BLaER1 treated with 17β-estradiol and CSF1 and Interleukin-3, amounts not matched to agents 10 nM and 100 nM (cell line): ENCODE results near the gene CYP27C1.

Experiments
- H3K27ac ChIP-seq, 11 experiments: shearing (Covaris generic); formaldehyde crosslinking; 2 replicates each; pipeline ENCODE4 v1.8.1; 2022
- H3K27me3 ChIP-seq, 11 experiments: shearing (Covaris generic); formaldehyde crosslinking; 2 replicates each; pipeline ENCODE4 v1.8.1; 2022
- H3K36me3 ChIP-seq, 11 experiments: shearing (Covaris generic); formaldehyde crosslinking; 2 replicates each; pipeline ENCODE4 v1.8.1; 2022
- H3K4me1 ChIP-seq, 10 experiments: shearing (Covaris generic); formaldehyde crosslinking; 2 replicates each; pipeline ENCODE4 v1.8.1; 2022
- H3K4me2 ChIP-seq, 11 experiments: shearing (Covaris generic); formaldehyde crosslinking; 2 replicates each; pipeline ENCODE4 v1.8.1; 2022
- H3K4me3 ChIP-seq, 10 experiments: shearing (Covaris generic); formaldehyde crosslinking; 2 replicates each; pipeline ENCODE4 v1.8.1; 2022
- H3K9ac ChIP-seq, 11 experiments: shearing (Covaris generic); formaldehyde crosslinking; 2 replicates each; pipeline ENCODE4 v1.8.1; 2022
- H3K9me3 ChIP-seq, 11 experiments: shearing (Covaris generic); formaldehyde crosslinking; replicated peaks in 1 of 11; 2 replicates each; pipeline ENCODE4 v1.8.1; 2022
- H4K20me1 ChIP-seq, 11 experiments: shearing (Covaris generic); formaldehyde crosslinking; 2 replicates each; pipeline ENCODE4 v1.8.1; 2022
- Cebpa-rat ChIP-seq, 11 experiments: shearing (Covaris generic); IDR thresholded peaks; 2 replicates each; pipeline ENCODE4 v1.8.1; 2022

Gene CYP27C1

GRCh38 chr2:127196998-127197397, 23.1 kb downstream of the CYP27C1 start:
- 0 out of 22 replicates have a peak, but pooled peaks of 1 of the 11 experiments have one; percentile 27 for TF ChIP-seq Cebpa-rat (IDR thresholded peaks at IDR 0.05)
- Histone ChIP-seq H3K27ac (no peak overlapping the region), H3K27me3 (no peaks in the 10 kb centered on the region), H3K4me2 (no peak overlapping the region), H4K20me1 (no peaks in the 10 kb centered on the region), H3K4me1 (no peaks in the 10 kb centered on the region), H3K4me3 (no peak overlapping the region), H3K36me3 (no peaks in the 10 kb centered on the region), H3K9ac (no peak overlapping the region), H3K9me3 (peaks cover 0 to 19% (median 14%) of the 10 kb centered on the region in 11 experiments; a peak in 17 of 22 replicates)

GRCh38 chr2:127196549-127196948, 23.6 kb downstream of the CYP27C1 start:
- no peak overlapping the region for H3K4me3 ChIP-seq
- H3K4me2 ChIP-seq: no peak overlapping the region
- H3K27ac ChIP-seq: no peak overlapping the region
- H3K4me1 ChIP-seq: no peaks in the 10 kb centered on the region
- H3K36me3 ChIP-seq: no peaks in the 10 kb centered on the region
- H3K27me3 ChIP-seq: no peaks in the 10 kb centered on the region
- H3K9me3 ChIP-seq: peaks cover 0 to 19% (median 14%) of the 10 kb centered on the region in 11 experiments; a peak in 17 of 22 replicates
- no peak for TF ChIP-seq Cebpa-rat (IDR thresholded peaks at IDR 0.05)
- no peaks in the 10 kb centered on the region for H4K20me1 ChIP-seq
- no peak overlapping the region for H3K9ac ChIP-seq

GRCh38 chr2:127195140-127196074, 24.7 kb downstream of the CYP27C1 start:
- H3K36me3 ChIP-seq: no peaks in the 10 kb centered on the region
- TF ChIP-seq Cebpa-rat (IDR thresholded peaks at IDR 0.05): no peak
- no peaks in the 10 kb centered on the region for H4K20me1 ChIP-seq
- H3K9ac ChIP-seq: no peak overlapping the region
- no peaks in the 10 kb centered on the region for H3K27me3 ChIP-seq
- no peaks in the 10 kb centered on the region for H3K4me1 ChIP-seq
- peaks cover 0 to 19% (median 14%) of the 10 kb centered on the region in 11 experiments; a peak in 17 of 22 replicates for H3K9me3 ChIP-seq
- no peak overlapping the region for H3K4me3 ChIP-seq
- H3K4me2 ChIP-seq: no peak overlapping the region
- no peak overlapping the region for H3K27ac ChIP-seq

GRCh38 chr2:127194447-127194846, 25.7 kb downstream of the CYP27C1 start:
- Histone ChIP-seq H3K27ac (no peak overlapping the region), H3K4me1 (no peaks in the 10 kb centered on the region), H3K36me3 (no peaks in the 10 kb centered on the region), H3K4me2 (no peak overlapping the region), H4K20me1 (no peaks in the 10 kb centered on the region), H3K9me3 (peaks cover 0 to 21% (median 16%) of the 10 kb centered on the region in 11 experiments; a peak in 18 of 22 replicates), H3K4me3 (no peak overlapping the region), H3K9ac (no peak overlapping the region), H3K27me3 (no peaks in the 10 kb centered on the region)
- no peak for TF ChIP-seq Cebpa-rat (IDR thresholded peaks at IDR 0.05)

- H3K36me3 ChIP-seq: no peaks in the 10 kb centered on the region
- no peaks in the 10 kb centered on the region for H3K27me3 ChIP-seq
- no peak for TF ChIP-seq Cebpa-rat (IDR thresholded peaks at IDR 0.05)
- H3K4me3 ChIP-seq: no peak overlapping the region
- no peaks in the 10 kb centered on the region for H4K20me1 ChIP-seq
- H3K27ac ChIP-seq: no peak overlapping the region
- H3K4me1 ChIP-seq: no peaks in the 10 kb centered on the region
- H3K9me3 ChIP-seq: peaks cover 0 to 26% (median 18%) of the 10 kb centered on the region in 11 experiments; a peak in 18 of 22 replicates
- no peak overlapping the region for H3K4me2 ChIP-seq
- no peak overlapping the region for H3K9ac ChIP-seq
Observed at GRCh38 chr2:127193967-127194280, 26.2 kb downstream of the CYP27C1 start.

- Histone ChIP-seq H3K27ac (no peak overlapping the region), H3K9ac (no peak overlapping the region)
Observed at GRCh38 chr2:127193164-127193966, 26.7 kb downstream of the CYP27C1 start.

GRCh38 chr2:127191331-127192219, 28.5 kb downstream of the CYP27C1 start:
- H3K9me3 ChIP-seq: peaks cover 0 to 22% (median 11%) of the 10 kb centered on the region in 11 experiments; a peak in 18 of 22 replicates
- H3K36me3 ChIP-seq: no peaks in the 10 kb centered on the region
- H3K27me3 ChIP-seq: no peaks in the 10 kb centered on the region
- H3K4me1 ChIP-seq: no peaks in the 10 kb centered on the region
- no peaks in the 10 kb centered on the region for H4K20me1 ChIP-seq
- no peak overlapping the region for H3K27ac ChIP-seq
- TF ChIP-seq Cebpa-rat (IDR thresholded peaks at IDR 0.05): no peak
- no peak overlapping the region for H3K9ac ChIP-seq
- no peak overlapping the region for H3K4me3 ChIP-seq
- no peak overlapping the region for H3K4me2 ChIP-seq

More at GRCh38 chr2:127193164-127193966, 26.7 kb downstream of the CYP27C1 start:
- Histone ChIP-seq H3K36me3 (no peaks in the 10 kb centered on the region), H3K4me3 (no peak overlapping the region), H3K9me3 (peaks cover 0 to 26% (median 18%) of the 10 kb centered on the region in 11 experiments; a peak in 18 of 22 replicates), H3K27me3 (no peaks in the 10 kb centered on the region), H4K20me1 (no peaks in the 10 kb centered on the region), H3K4me1 (no peaks in the 10 kb centered on the region), H3K4me2 (no peak overlapping the region)
- no peak for TF ChIP-seq Cebpa-rat (IDR thresholded peaks at IDR 0.05)

GRCh38 chr2:127188797-127189196, 31.3 kb downstream of the CYP27C1 start:
- no peak overlapping the region for H3K4me3 ChIP-seq
- H3K9ac ChIP-seq: no peak overlapping the region
- no peaks in the 10 kb centered on the region for H3K36me3 ChIP-seq
- TF ChIP-seq Cebpa-rat (IDR thresholded peaks at IDR 0.05): no peak
- H3K27me3 ChIP-seq: no peaks in the 10 kb centered on the region
- H3K4me1 ChIP-seq: peaks cover 0 to 7% (median 6%) of the 10 kb centered on the region in 10 experiments; a peak in 11 of 20 replicates
- H3K9me3 ChIP-seq: peaks cover 0 to 11% (median 0%) of the 10 kb centered on the region in 11 experiments; a peak in 3 of 22 replicates
- no peak overlapping the region for H3K27ac ChIP-seq
- H4K20me1 ChIP-seq: no peaks in the 10 kb centered on the region
- no peak overlapping the region for H3K4me2 ChIP-seq
